ENCODE data around the gene IQCB1.
A peak's percentile ranks its signal among the peaks of the same experiment; 100 is the strongest.
"Not testable (repeated sequence)": the region's sequence is repeated elsewhere in the genome, so short reads cannot be mapped to it uniquely, and the experiment has no call there.

Gene IQCB1

DNA sequence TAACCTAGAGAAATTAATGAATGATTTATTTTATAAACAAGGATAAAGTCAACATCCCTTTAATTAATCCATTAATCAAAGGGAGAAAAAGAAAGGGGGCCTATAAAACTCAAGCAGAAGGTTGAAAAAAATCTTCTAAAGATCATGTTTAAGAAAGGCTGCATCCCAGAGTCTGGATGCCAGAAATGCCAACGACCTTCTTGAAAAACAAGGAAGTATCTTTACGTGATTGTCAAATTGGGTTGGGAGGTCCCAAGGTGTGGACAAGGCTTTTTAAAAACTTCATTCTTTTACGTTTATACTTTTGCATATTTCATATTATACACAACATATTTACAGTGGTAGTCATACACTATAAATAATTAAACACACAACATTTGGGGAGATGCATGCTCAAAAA lies 86.9 kb downstream of the IQCB1 start:
- no peak for DNase-seq (ENCODE audit: low spot score)

DNA sequence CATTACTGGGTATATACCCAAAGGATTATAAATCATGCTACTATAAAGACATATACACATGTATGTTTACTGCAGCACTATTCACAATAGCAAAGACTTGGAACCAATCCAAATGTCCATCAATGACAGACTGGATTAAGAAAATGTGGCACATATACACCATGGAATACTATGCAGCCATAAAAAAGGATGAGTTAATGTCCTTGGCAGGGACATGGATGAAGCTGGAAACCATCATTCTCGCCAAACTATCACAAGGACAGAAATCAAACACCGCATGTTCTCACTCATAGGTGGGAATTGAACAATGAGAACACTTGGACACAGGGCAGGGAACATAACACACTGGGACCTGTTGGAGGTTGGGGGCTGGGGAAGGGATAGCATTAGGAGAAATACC lies 91.8 kb downstream of the IQCB1 start:
- DNase-seq (ENCODE audit: low spot score) = not testable (repeated sequence)

DNA sequence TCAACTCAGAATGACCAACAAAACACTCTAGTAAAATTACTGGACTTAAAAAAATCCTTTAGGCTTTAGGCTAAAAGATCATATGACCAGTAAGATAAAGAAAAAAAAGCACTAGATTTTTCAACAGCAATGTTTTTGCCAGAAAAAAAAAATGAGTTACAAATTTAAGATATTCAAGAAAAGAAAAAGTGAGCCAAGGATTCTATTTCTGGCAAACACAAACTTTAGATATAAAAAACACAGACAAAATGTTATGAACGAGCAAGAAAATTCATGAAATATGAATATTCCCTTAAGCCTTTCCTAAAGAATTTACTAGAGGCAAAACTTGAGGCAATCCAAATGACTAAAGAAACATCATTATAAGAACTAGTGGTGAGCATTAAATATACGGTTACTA lies 94.0 kb downstream of the IQCB1 start:
- DNase-seq (ENCODE audit: low spot score) = no peak

DNA sequence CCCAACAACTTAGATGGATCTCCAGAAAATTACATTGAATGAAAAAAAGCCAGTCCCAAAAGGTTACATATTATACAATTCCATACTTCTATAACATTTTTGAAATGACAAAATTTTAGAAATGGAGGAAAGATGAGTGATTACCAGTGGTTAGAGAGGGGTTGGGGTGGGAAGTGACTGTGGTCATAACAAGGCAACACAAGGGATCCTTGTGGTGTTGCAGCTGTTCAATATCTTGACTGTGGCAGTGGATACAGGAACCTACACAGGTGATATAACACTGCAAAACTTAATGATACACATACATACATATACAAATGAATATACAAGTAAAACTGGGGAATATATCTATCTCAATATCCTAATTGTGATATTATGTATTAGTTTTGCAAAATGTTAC lies 95.0 kb downstream of the IQCB1 start:
- DNase-seq (ENCODE audit: low spot score) = peak; percentile 7

GRCh38 chr3:121737644-121738043 lies 97.2 kb downstream of the IQCB1 start:
- no peak for DNase-seq (ENCODE audit: low spot score)

- peak; percentile 53 for DNase-seq (ENCODE audit: low spot score)
Observed at GRCh38 chr3:121736112-121736511, 98.7 kb downstream of the IQCB1 start.

- peak; percentile 75 for DNase-seq (ENCODE audit: low spot score)
Observed at GRCh38 chr3:121735047-121735696, 99.7 kb downstream of the IQCB1 start.

DNA sequence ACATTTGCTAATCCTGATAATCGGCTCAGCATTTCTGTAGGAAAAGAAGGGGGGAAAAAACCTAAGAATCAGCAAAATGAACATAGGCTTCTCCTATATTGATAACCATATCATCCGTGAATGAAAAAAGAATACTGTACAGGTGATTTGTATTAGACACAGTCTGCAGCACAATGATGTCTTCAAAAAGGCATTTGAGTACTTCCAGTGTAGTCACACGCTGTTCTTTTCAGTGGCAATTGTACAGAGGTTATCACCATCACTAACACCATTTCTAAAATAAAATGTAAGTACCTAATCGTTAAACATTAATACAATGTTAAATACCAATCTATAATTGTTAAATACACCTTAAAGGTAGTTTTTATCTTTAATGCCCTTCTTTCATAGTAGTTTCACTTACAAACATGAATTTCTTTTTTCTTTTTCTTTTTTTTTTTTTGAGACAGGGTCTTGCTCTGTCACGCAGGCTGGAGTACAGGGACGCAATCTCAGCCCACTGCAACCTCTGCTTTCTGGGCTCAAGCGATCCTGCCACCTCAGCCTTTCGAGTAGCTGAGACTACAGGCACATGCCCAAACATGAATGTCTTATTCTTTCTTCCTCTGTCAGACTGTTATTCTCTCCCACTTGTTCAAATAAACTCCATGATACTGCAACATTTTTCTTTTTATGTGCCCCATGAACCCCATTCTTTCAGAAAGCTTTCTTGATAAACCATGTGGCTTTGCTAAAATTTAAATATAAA lies 103.7 kb downstream of the IQCB1 start:
- DNase-seq (ENCODE audit: low spot score) = no peak

DNA sequence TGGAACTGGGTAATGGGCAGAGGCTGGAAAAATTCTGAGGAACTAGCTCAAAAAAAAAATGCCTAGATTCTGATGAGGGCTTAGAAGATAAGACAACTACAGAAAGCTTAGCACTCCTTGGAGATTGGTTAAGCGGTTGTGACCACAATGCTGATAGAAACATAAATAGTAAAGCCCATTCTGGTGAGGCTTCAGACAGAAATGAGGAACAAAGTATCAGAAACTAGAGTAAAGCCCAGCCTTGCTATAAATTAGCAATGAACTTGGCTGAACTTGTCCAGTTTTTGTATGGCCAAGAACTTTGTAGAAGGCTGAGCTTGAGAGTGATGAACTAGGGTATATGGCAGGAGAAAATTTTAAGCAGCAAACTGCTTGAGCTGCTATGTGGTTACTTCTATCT lies 110.7 kb downstream of the IQCB1 start:
- no peak for DNase-seq (ENCODE audit: low spot score)

DNA sequence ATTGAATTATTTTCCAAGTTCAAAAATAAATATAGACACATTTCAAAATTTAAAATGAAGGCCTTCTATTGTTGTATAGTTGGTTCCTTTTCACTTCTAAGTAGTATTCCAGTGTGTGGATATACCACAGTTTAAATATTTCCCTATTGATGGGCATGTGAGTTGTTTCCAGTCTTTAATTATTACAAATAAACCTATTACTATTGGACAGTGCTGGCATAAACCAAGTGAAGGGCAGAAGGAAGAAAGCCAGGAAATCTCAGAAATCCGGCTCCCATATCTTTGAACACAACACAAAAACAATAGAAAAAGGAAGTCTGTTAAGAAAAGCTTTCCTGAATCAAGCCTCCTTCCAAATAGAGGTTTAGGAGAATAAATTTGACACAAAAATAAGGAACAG lies 111.4 kb downstream of the IQCB1 start:
- DNase-seq (ENCODE audit: low spot score) = no peak

DNA sequence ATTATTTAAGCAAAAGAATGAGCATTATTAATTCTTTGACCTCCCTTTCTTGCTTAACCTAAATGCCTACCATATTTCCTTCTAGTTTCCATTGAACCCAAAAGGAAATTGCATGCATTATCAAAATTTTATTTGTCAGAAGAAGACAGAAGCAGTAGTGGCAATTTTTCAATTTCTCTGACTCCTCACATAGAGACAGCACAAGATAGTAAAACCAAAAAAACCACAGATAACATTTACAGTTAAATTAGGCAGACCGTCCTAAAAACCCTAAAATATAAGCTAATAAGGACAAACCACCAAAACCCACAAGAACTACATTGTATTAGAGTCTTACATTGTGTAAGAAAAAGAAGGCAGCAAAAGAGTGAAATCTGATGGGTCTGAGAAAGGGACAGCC lies 112.4 kb downstream of the IQCB1 start:
- DNase-seq (ENCODE audit: low spot score) = no peak

DNA sequence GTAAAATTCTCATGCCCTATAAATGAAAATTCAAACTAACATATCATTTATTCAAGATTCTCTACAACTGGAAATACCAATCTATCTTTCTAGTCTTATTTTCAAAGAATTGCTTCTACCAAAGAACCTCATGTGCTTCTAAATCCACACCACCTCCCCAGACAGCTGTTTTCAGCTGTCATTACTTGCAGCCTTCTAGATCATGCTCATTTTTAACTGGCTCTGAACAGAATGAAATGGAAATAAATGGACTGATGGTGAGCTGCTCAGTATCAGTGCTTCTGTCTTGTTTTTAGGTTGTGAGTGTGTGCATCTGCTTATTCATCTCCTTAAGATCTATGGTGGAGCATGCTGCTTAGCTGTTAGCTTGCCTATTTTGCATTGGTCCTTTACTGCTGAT lies 114.7 kb downstream of the IQCB1 start:
- DNase-seq (ENCODE audit: low spot score) = no peak

Measured in activated CD4-positive, alpha-beta T cell treated with anti-CD3 and anti-CD28 coated beads, Interleukin-2, Interleukin-4, amounts not matched to agents 100 ng/mL and 50 ng/mL, durations not matched to agents 16 hours and 8 hours (primary cell).